ENCODE measurements around the gene SFXN5. TPM values are rescaled to one million over a fixed set of nuclear protein-coding genes. Genes with fewer than 3 reads are reported as not detected.
A peak's percentile ranks its signal among the peaks of the same experiment; 100 is the strongest.

Gene SFXN5
- total RNA-seq, 1 donor from 2014 or later: 10.1 TPM

DNA sequence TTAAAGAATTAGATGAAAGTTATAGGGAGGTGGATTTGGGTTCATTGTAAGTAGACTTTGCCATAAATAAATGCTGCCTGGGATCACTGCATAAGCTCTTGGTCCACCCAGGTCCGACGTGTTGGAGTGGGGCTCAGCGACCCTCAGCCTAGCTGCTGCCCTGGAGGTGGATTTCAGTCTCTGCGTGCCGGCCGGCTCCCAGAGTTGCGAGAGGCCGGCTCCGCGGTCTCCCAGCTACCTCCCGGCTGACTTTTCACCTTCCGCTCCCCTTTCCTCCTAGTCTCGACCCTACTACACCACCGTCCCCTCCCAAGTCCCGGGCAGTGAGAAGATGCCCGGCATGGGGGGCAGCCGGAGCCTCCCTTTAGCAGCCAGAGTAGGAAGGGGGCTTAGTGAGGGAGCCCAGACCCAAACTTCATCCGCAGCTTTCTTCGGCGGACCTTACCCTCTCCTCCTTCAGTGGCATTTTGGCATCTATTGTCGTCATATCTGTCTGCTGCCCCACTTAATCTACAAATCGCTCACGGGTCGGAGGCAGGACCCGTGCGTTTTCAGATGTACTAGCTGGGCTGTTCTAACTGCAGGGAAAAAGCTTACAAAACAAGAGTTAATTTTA, 146.1 kb downstream of the SFXN5 start:
- no peak for DNase-seq (ENCODE audit: low read depth in 2 of 2)

GRCh38 chr2:72924353-72925240, 146.9 kb downstream of the SFXN5 start:
- no peak for DNase-seq (ENCODE audit: low read depth in 2 of 2)

GRCh38 chr2:72923833-72924352, 147.6 kb downstream of the SFXN5 start:
- DNase-seq (ENCODE audit: low read depth in 2 of 2): no peak

GRCh38 chr2:72921853-72922252, 149.7 kb downstream of the SFXN5 start:
- no peak for DNase-seq (ENCODE audit: low read depth in 2 of 2)

- no peak for DNase-seq (ENCODE audit: low read depth in 2 of 2)
These were observed 150.2 kb downstream of the SFXN5 start for GRCh38 chr2:72921088-72921851.

DNA sequence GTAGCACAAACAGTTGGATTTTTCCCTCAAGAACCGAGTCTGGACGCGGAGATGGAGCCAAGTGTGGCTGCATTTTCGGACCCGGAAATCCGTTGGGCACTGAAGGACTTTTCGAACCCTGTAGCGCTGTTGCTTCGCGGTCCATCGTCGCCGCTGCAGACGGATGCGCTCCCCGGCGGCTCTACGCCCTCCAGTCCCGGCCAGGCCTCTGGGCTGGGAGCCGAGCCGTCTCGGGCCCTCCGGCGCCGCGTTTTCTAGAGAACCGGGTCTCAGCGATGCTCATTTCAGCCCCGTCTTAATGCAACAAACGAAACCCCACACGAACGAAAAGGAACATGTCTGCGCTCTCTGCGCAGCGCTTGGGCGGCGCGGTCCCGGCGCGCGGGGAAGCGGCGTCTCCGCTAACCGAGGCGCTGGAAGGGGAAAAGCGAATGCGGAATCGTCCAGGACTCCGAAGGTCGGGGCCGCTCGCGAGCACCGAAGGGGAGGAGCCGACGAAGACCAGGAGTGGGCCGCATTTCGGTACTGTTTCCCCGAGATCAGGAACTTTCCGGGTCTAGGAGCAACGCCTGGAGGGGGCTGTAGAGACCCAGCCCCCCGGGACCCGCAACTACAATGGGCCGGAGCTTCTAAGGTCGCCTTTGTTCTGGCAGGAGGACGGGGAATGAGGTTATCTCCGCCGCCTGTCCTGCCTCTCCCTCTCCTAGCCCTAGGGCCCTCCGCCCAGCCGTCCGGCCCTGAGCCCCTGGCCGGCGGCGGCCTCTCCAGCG, 151.0 kb downstream of the SFXN5 start:
- DNase-seq (ENCODE audit: low read depth in 2 of 2): peak in 1 of 2 donors; percentile 17

- DNase-seq (ENCODE audit: low read depth in 2 of 2): no peak
These were observed 151.8 kb downstream of the SFXN5 start for GRCh38 chr2:72919414-72920317.

DNA sequence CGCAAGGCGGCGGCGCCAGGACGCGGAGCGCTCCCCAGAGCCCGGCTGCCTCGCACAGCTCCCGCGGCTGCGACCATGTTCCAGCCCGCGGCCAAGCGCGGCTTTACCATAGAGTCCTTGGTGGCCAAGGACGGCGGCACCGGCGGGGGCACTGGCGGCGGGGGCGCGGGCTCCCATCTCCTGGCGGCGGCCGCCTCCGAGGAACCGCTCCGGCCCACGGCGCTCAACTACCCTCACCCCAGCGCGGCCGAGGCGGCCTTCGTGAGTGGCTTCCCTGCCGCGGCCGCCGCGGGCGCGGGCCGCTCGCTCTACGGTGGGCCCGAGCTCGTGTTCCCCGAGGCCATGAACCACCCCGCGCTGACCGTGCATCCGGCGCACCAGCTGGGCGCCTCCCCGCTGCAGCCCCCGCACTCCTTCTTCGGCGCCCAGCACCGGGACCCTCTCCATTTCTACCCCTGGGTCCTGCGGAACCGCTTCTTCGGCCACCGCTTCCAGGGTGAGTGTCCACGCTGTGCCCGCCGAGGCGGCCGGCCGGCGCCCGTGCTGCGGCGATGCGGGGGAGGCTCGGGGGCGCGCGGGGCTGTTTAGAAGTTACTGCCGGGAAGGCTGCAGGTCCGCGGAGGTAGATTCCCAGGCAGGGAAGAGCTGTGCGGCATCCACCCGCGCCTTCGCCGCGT, 153.5 kb downstream of the SFXN5 start:
- DNase-seq (ENCODE audit: low read depth in 2 of 2): no peak

GRCh38 chr2:72917138-72917876, 154.2 kb downstream of the SFXN5 start, which contains the start of gene EMX1:
EMX1 (plus strand) TSS chr2:72917519; CDS start chr2:72917853, 334 bp downstream.
- no peak for DNase-seq (ENCODE audit: low read depth in 2 of 2)

GRCh38 chr2:72916743-72917137, 154.8 kb downstream of the SFXN5 start:
- no peak for DNase-seq (ENCODE audit: low read depth in 2 of 2)

DNA sequence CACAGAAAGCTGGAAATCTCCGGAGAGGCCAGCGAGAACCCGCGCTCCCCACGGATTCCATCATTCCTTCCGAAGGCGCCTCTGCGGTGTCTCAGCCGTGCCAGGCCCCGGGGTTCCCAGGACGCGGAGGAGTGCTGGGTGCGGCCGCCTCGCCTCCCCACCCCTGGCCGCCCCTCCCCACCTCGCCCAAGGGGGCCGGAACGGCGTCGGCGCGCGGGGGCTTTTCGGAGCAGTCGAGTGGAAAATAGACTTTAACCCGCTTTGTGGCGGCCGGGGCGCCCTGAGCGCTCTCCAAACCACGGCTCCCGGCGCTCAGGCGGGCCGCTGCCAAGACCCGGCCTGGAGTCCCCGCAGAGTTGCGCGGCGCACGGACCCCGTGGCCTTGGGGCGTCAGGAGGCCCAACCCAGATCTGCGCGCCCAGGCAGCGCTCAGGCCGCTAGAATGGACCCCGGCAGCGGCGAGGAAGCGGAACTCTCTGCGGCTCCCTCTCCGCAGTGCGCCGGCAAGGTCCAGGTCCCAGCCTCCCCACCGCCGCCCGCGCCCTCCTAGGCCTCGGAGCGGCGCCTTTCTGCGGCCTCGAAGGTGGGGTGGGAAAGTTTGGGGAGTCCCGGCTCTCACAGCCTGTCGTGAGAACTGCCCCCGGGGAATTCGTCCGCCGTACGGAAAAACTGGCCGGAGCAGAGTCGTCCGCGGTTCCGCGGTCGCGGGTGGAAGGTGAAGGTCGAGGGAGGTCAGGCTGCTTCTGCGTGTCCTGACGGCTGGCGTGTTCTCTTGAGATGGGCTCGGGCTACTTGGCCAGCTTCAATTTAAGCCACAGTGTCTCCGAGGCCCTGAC, 155.4 kb downstream of the SFXN5 start:
- peak in 1 of 2 donors; percentile 28 for DNase-seq (ENCODE audit: low read depth in 2 of 2)

DNA sequence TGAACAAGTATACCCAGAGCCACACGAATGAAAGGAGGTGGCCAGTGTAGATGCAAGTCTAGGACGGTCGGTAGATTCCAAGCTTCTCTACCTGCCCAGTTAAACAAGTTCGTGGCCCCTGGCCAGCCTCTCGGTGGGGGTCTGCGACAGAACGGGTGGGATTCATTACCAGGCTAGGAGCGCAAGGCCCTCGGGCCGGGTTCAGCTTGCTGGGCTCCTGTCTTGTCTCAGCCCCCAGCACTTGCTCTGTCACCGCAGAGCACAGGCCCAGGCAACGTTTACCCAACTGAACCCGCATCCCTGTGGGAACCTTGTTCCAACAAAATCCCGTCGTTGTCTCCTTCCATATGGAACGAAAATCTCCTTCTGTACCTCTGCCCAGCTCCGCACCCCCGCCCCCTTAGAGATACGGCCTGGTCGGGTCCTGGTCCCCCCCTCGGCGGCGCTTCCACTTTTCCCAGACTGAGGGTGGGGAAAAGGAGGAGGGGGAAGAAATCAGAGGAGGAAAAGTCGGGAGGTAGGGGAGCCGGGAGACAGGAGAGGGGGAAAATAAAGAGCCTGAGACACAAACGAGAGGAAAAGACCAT, 156.1 kb downstream of the SFXN5 start:
- DNase-seq (ENCODE audit: low read depth in 2 of 2): no peak

DNA sequence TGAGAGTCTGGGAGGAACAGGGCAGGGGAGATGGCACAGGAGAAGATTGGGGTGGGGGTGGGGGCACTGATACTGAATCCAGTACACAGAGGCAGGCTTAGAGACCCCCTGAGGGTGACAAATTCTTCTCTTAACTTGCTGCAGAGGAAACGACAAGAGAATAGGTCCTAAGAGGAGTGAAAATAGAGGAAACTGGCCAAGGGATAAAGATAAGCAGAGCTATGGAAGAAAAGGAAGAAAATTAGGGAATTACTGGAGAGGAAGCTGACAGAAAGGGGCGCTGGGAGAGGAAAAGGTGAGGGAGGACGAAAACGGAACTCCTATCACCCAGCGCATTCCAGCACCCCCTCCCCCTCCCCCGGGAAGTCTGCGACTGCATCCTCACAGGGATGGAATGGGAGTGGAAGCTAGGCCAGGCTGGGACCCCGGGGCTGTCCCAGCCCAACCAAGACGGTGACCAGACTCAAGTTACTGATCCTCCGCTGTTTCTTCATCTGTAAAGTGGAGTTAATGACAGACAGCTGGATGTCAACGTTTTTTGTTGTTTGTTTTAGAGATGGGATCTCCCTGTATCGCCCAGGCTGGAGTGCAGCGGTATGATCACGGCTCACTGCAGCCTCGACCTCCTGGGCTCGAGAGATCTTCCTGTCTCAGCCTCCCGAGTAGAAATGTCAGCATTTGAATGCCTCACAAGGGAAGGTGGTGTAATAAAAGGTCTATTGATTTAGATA, 156.8 kb downstream of the SFXN5 start:
- DNase-seq (ENCODE audit: low read depth in 2 of 2): no peak

- no peak for DNase-seq (ENCODE audit: low read depth in 2 of 2)
These were observed 157.3 kb downstream of the SFXN5 start for GRCh38 chr2:72914206-72914559.

GRCh38 chr2:72913486-72914205, 157.9 kb downstream of the SFXN5 start:
- no peak for DNase-seq (ENCODE audit: low read depth in 2 of 2)

DNA sequence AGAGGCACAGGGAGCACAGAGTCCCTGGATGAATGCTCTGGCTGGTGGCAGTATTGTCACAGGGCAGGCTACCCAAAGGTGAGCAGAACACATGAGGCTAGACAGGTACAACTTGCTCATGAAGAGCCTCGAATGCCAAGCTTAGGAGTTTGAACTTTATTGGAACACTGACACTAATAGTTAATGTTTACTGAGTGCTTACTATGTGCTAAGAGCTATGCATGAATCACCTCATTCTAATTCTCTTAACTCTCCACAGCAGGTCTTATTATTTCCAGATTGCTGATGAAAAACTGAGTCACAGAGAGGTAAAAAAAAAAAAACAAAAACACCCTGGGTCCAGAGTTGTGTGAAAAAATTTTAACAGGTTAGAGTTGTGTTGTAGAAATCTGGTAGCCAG, 160.3 kb downstream of the SFXN5 start:
- no peak for DNase-seq (ENCODE audit: low read depth in 2 of 2)

All from dermis microvascular lymphatic vessel endothelial cell (primary cell).